HG02885 (cell line): ENCODE results near the gene GREB1L.
"Not testable (repeated sequence)": the region's sequence is repeated elsewhere in the genome, so short reads cannot be mapped to it uniquely, and the experiment has no call there.

Experiments
- ATAC-seq: cut with Tn5 transposase; IDR thresholded peaks from one replicate; pipeline ENCODE4 v1.9.1; 2021; ENCODE audit warnings: mild to moderate bottlenecking; ENCODE audit not compliant: unreplicated experiment, poor library complexity

GREB1L gene

GRCh38 chr18:21359746-21360145 lies 117.7 kb downstream of the GREB1L start:
- no peak for ATAC-seq

- no peak for ATAC-seq
Observed at GRCh38 chr18:21361307-21361880, 119.4 kb downstream of the GREB1L start.

- ATAC-seq: no peak
Observed at GRCh38 chr18:21362831-21363230, 120.8 kb downstream of the GREB1L start.

GRCh38 chr18:21363348-21363747 lies 121.3 kb downstream of the GREB1L start:
- ATAC-seq: no peak

GRCh38 chr18:21364471-21364870 lies 122.4 kb downstream of the GREB1L start:
- no peak for ATAC-seq

GRCh38 chr18:21366896-21367295 lies 124.9 kb downstream of the GREB1L start:
- no peak for ATAC-seq

GRCh38 chr18:21369146-21369545 lies 127.1 kb downstream of the GREB1L start:
- ATAC-seq: no peak

GRCh38 chr18:21369597-21369996 lies 127.6 kb downstream of the GREB1L start:
- ATAC-seq: not testable (repeated sequence)

- no peak for ATAC-seq
Observed at GRCh38 chr18:21383031-21383430, 141.0 kb downstream of the GREB1L start.

GRCh38 chr18:21386523-21387240 lies 144.7 kb downstream of the GREB1L start:
- ATAC-seq: no peak

GRCh38 chr18:21387886-21388285 lies 145.9 kb downstream of the GREB1L start:
- ATAC-seq: no peak

GRCh38 chr18:21389283-21389682 lies 147.3 kb downstream of the GREB1L start:
- ATAC-seq: no peak

GRCh38 chr18:21389903-21390302 lies 147.9 kb downstream of the GREB1L start:
- ATAC-seq: no peak

GRCh38 chr18:21391074-21391673 lies 149.1 kb downstream of the GREB1L start:
- no peak for ATAC-seq

- ATAC-seq: no peak
Observed at GRCh38 chr18:21393986-21394385, 152.0 kb downstream of the GREB1L start.

- ATAC-seq: no peak
Observed at GRCh38 chr18:21398121-21398520, 156.1 kb downstream of the GREB1L start.

GRCh38 chr18:21402272-21402671 lies 160.2 kb downstream of the GREB1L start:
- ATAC-seq: no peak

GRCh38 chr18:21404426-21404825 lies 162.4 kb downstream of the GREB1L start:
- no peak for ATAC-seq

GRCh38 chr18:21406116-21406515 lies 164.1 kb downstream of the GREB1L start:
- no peak for ATAC-seq

GRCh38 chr18:21408681-21409080 lies 166.6 kb downstream of the GREB1L start:
- ATAC-seq: no peak

- no peak for ATAC-seq
Observed at GRCh38 chr18:21433436-21433835, 191.4 kb downstream of the GREB1L start.

GRCh38 chr18:21439431-21439846 lies 197.4 kb downstream of the GREB1L start:
- no peak for ATAC-seq
